HUES6 (cell line): Measurements from ENCODE around the gene KLHDC8A.
"Not testable (repeated sequence)": the region's sequence is repeated elsewhere in the genome, so short reads cannot be mapped to it uniquely, and the experiment has no call there.

Source experiments
- H3K27ac ChIP-seq: 2 replicates; pipeline ENCODE4 v1.7.0; 2013; ENCODE audit warnings: low read depth, mild to moderate bottlenecking, low read length, inconsistent platforms
- H3K27me3 ChIP-seq: 2 replicates; pipeline ENCODE4 v1.6.1; 2013; ENCODE audit warnings: low read length; ENCODE audit not compliant: control insufficient read depth, insufficient read depth
- H3K36me3 ChIP-seq: 2 replicates; pipeline ENCODE4 v1.6.1; 2013; ENCODE audit warnings: low read length; ENCODE audit not compliant: control insufficient read depth, insufficient read depth
- H3K4me1 ChIP-seq: 2 replicates; pipeline ENCODE4 v1.6.1; 2013; ENCODE audit warnings: low read length; ENCODE audit not compliant: control insufficient read depth, insufficient read depth
- H3K4me3 ChIP-seq: 2 replicates; pipeline ENCODE4 v1.5.1; 2013; ENCODE audit warnings: low read depth, low read length
- H3K9ac ChIP-seq: one replicate; pipeline ENCODE4 v1.6.1; 2013; ENCODE audit warnings: mild to moderate bottlenecking, low read length
- H3K9me3 ChIP-seq: 2 replicates; pipeline ENCODE4 v1.6.1; 2013; ENCODE audit warnings: low read depth, low read length; ENCODE audit not compliant: control insufficient read depth, insufficient read depth

Gene KLHDC8A

GRCh38 chr1:205303247-205303888, 53.4 kb downstream of the KLHDC8A start:
- H3K27ac ChIP-seq, result peak overlapping the region; percentile 61
- peak overlapping the region; percentile 28 for H3K9ac ChIP-seq
- peaks cover 43% of the 10 kb centered on the region for H3K4me1 ChIP-seq
- no peaks in the 10 kb centered on the region for H3K27me3 ChIP-seq
- no peak overlapping the region for H3K4me3 ChIP-seq
- H3K9me3 ChIP-seq, result no peaks in the 10 kb centered on the region
- H3K36me3 ChIP-seq, result peaks cover 63% of the 10 kb centered on the region

- peak overlapping the region; percentile 71 for H3K9ac ChIP-seq
- H3K36me3 ChIP-seq, result peaks cover 49% of the 10 kb centered on the region
- no peaks in the 10 kb centered on the region for H3K9me3 ChIP-seq
- peaks cover 51% of the 10 kb centered on the region for H3K4me1 ChIP-seq
- H3K27ac ChIP-seq, result peak overlapping the region; percentile 99
- H3K4me3 ChIP-seq, result peak overlapping the region; percentile 22; the same call in 1 of the 2 replicates
- H3K27me3 ChIP-seq, result no peaks in the 10 kb centered on the region
Observed at GRCh38 chr1:205301842-205302588, 54.7 kb downstream of the KLHDC8A start.

- Histone ChIP-seq H3K9me3 (no peaks in the 10 kb centered on the region), H3K9ac (peak overlapping the region; percentile 92), H3K27me3 (no peaks in the 10 kb centered on the region), H3K4me3 (peak overlapping the region; percentile 49), H3K36me3 (peaks cover 42% of the 10 kb centered on the region), H3K27ac (peak overlapping the region; percentile 99), H3K4me1 (peaks cover 52% of the 10 kb centered on the region)
Observed at GRCh38 chr1:205301205-205301821, 55.4 kb downstream of the KLHDC8A start.

GRCh38 chr1:205300149-205300548, 56.6 kb downstream of the KLHDC8A start:
- H3K27ac ChIP-seq, result peak overlapping the region; percentile 99
- peaks cover 64% of the 10 kb centered on the region for H3K4me1 ChIP-seq
- no peaks in the 10 kb centered on the region for H3K9me3 ChIP-seq
- no peaks in the 10 kb centered on the region for H3K27me3 ChIP-seq
- H3K4me3 ChIP-seq, result no peak overlapping the region
- H3K9ac ChIP-seq, result peak overlapping the region; percentile 92
- H3K36me3 ChIP-seq, result peaks cover 32% of the 10 kb centered on the region

- Histone ChIP-seq H3K36me3 (peaks cover 14% of the 10 kb centered on the region), H3K9me3 (no peaks in the 10 kb centered on the region), H3K4me3 (no peak overlapping the region; the same call in 1 of the 2 replicates), H3K27me3 (no peaks in the 10 kb centered on the region), H3K27ac (peak overlapping the region; percentile 75; the same call in 1 of the 2 replicates), H3K4me1 (peaks cover 75% of the 10 kb centered on the region), H3K9ac (peak overlapping the region; percentile 64)
Observed at GRCh38 chr1:205298191-205298994, 58.3 kb downstream of the KLHDC8A start.

- not testable (repeated sequence) for H3K9me3 ChIP-seq, H3K27me3 ChIP-seq, H3K4me3 ChIP-seq, H3K36me3 ChIP-seq
- Histone ChIP-seq H3K27ac (peak overlapping the region; percentile 75; the same call in 1 of the 2 replicates), H3K4me1 (peaks cover 74% of the 10 kb centered on the region), H3K9ac (peak overlapping the region; percentile 64)
Observed at GRCh38 chr1:205297546-205298177, 59.1 kb downstream of the KLHDC8A start.

- Histone ChIP-seq H3K9ac (peak overlapping the region; percentile 89), H3K4me3 (no peak overlapping the region), H3K27me3 (no peaks in the 10 kb centered on the region), H3K9me3 (no peaks in the 10 kb centered on the region), H3K27ac (peak overlapping the region; percentile 98; the same call in 1 of the 2 replicates), H3K4me1 (peaks cover 69% of the 10 kb centered on the region), H3K36me3 (no peaks in the 10 kb centered on the region)
Observed at GRCh38 chr1:205296154-205296553, 60.6 kb downstream of the KLHDC8A start.

GRCh38 chr1:205294934-205295333, 61.8 kb downstream of the KLHDC8A start:
- Histone ChIP-seq H3K4me3 (peak overlapping the region; percentile 17; the same call in 1 of the 2 replicates), H3K9ac (peak overlapping the region; percentile 89), H3K9me3 (no peaks in the 10 kb centered on the region), H3K27me3 (no peaks in the 10 kb centered on the region), H3K36me3 (no peaks in the 10 kb centered on the region), H3K27ac (peak overlapping the region; percentile 98), H3K4me1 (peaks cover 57% of the 10 kb centered on the region)

GRCh38 chr1:205294175-205294917, 62.4 kb downstream of the KLHDC8A start:
- no peaks in the 10 kb centered on the region for H3K9me3 ChIP-seq
- H3K36me3 ChIP-seq, result no peaks in the 10 kb centered on the region
- peak overlapping the region; percentile 89 for H3K9ac ChIP-seq
- peak overlapping the region; percentile 98 for H3K27ac ChIP-seq
- no peaks in the 10 kb centered on the region for H3K27me3 ChIP-seq
- peak overlapping the region; percentile 17; the same call in 1 of the 2 replicates for H3K4me3 ChIP-seq
- peaks cover 55% of the 10 kb centered on the region for H3K4me1 ChIP-seq
